OCI-LY7 (cell line): ENCODE results near the gene SHLD1. TPM values are rescaled to one million over a fixed set of nuclear protein-coding genes. Genes with fewer than 3 reads are reported as not detected.

Source experiments
- BruUV-seq: library from RNA; stranded (reverse); fragments of 400-500 nt; replicated peaks from 2 replicates; lab custom pipeline; 2021; lab: Mats Ljungman, UMichigan
- CTCF ChIA-PET: fragments of 300-600 bp; sonication (Branson Sonifier 250); formaldehyde crosslinking; loops from one replicate; lab custom pipeline; 2022; ENCODE audit warnings: antibody characterized with exemption; ENCODE audit not compliant: unreplicated experiment; lab: Charles Lee
- POLR2A ChIA-PET: fragments of 300-600 bp; sonication (Branson Sonifier 250); formaldehyde crosslinking; loops from one replicate; lab custom pipeline; 2022; ENCODE audit warnings: antibody characterized with exemption; lab: Charles Lee
- DNase-seq: peaks from one replicate; pipeline ENCODE4 v3.0.0-alpha.2; 2015; ENCODE audit warnings: low spot score
- H2AFZ ChIP-seq: fragments of 200-600 bp; sonication (generic), shearing (Covaris generic); 2 replicates; pipeline ENCODE4 v1.6.1; 2014; ENCODE audit warnings: mild to moderate bottlenecking, antibody characterized with exemption, low read length, moderate library complexity
- H3K27ac ChIP-seq: fragments of 200-600 bp; sonication (generic); 2 replicates; pipeline ENCODE4 v1.5.1; 2014; ENCODE audit warnings: mixed run types, low read depth, mild to moderate bottlenecking, moderate library complexity, low read length, inconsistent platforms; ENCODE audit not compliant: poor library complexity, severe bottlenecking
- H3K36me3 ChIP-seq: fragments of 200-600 bp; sonication (generic); 2 replicates; pipeline ENCODE4 v1.6.1; 2014; ENCODE audit warnings: mild to moderate bottlenecking, antibody characterized with exemption, low read length, moderate library complexity, mixed read lengths; ENCODE audit not compliant: insufficient read depth
- H3K4me1 ChIP-seq: fragments of 200-600 bp; sonication (generic); 2 replicates; pipeline ENCODE4 v1.5.1; 2014; ENCODE audit warnings: mild to moderate bottlenecking, low read length; ENCODE audit not compliant: insufficient read depth, poor library complexity, severe bottlenecking
- H3K4me2 ChIP-seq: fragments of 200-600 bp; sonication (generic); 2 replicates; pipeline ENCODE4 v1.6.1; 2014; ENCODE audit warnings: mild to moderate bottlenecking, low read length
- H3K4me3 ChIP-seq: fragments of 200-600 bp; sonication (generic); 2 replicates; pipeline ENCODE4 v1.5.1; 2014; ENCODE audit warnings: mild to moderate bottlenecking, low read depth, low read length; ENCODE audit not compliant: poor library complexity, severe bottlenecking
- H3K79me2 ChIP-seq: fragments of 200-600 bp; sonication (generic); 2 replicates; pipeline ENCODE4 v1.6.1; 2016; ENCODE audit warnings: low read depth, mild to moderate bottlenecking, low read length, moderate library complexity, mixed read lengths; ENCODE audit not compliant: insufficient read depth
- H3K9me2 ChIP-seq: fragments of 200-600 bp; sonication (generic); 2 replicates; pipeline ENCODE4 v1.6.1; 2016; ENCODE audit warnings: mild to moderate bottlenecking, low read length, mixed read lengths; ENCODE audit not compliant: insufficient read depth
- H3K9me3 ChIP-seq: fragments of 200-600 bp; sonication (generic); 2 replicates; pipeline ENCODE4 v1.6.1; 2014; ENCODE audit warnings: mild to moderate bottlenecking, mixed run types, low read length, mixed read lengths
- H4K20me1 ChIP-seq: fragments of 200-600 bp; sonication (generic); 2 replicates; pipeline ENCODE4 v1.6.1; 2014; ENCODE audit warnings: mild to moderate bottlenecking, antibody characterized with exemption, low read length, moderate library complexity, mixed read lengths; ENCODE audit not compliant: insufficient read depth
- EZH2phosphoT487 ChIP-seq: fragments of 200-600 bp; sonication (generic); IDR thresholded peaks from 2 replicates; pipeline ENCODE4 v1.6.1; 2018; ENCODE audit warnings: low read depth, borderline replicate concordance, mild to moderate bottlenecking, mixed run types, antibody characterized with exemption, low read length, moderate library complexity, mixed read lengths
- intact Hi-C: fragments of 100-400 bp; cut with micrococcal nuclease; formaldehyde crosslinking; loops from one replicate; pipeline ENCODE4 v1.10.0; 2022; ENCODE audit not compliant: unreplicated experiment
- total RNA-seq, 2 experiments: library from RNA; depleted of rRNA in 1 of 2; stranded (reverse); fragments of >200 nt in 1 of 2; shearing (Covaris generic) in 1 of 2; gene quantifications; 2 replicates each; pipeline ENCODE4 v1.2.3, GENCODE V29; 2014 to 2022
- TF ChIP-seq, protein P1 (sequence below): fragments of 200-600 bp; sonication (generic); conservative IDR thresholded peaks from 2 replicates; pipeline ENCODE4 v1.5.1; 2014; ENCODE audit warnings: mild to moderate bottlenecking, antibody characterized with exemption, low read length, moderate library complexity, mixed read lengths

Gene SHLD1
- total RNA-seq, 2 experiments from 2014 or later = 19.4 to 31.2 TPM

DNA sequence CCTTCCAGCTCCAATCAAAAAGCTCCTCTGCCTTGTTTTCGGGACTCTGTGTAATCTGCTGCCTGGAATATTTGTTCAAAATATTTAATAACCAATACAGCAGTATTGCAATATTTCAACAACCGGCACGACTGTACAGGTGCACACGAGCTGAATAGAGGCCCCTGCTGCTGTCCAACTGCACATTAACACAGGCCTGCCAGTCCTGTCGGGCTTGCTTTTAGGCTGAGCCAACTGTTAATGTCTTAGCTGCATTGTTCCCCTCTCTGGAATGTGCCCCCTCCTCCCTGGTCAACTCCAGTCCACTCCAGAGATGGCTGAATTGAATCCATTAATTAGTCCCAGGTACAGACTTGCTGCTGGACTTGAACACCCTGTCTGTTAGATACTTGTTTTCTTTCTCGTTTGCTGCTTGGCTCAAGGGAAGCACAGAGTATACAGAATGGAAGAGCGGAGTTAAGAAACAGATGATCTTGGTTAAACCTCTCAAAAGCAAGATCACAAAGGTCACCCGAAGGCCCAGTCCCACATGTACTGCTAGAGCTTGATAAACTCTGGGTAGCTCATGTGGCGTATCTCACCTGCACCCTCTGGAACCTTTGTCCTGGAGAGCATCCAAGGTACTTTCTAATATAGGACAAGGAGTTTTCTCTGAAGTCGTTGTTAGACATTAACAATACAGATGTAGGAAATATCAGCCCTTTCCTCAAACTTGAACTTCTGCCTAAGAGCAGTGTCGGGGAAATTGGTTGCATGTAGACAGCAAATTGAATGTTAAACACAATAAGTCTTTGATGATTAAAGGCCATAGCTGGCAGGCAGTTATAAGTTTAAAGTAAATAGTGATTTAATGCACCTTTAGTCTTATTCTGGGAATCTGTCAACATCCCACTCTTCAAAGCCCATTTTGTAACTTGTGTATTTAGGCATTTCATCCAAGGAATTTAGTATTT lies 31.9 kb downstream of the SHLD1 start:
- no peak for DNase-seq
- Histone ChIP-seq H3K27ac (no peak overlapping the region), H4K20me1 (no peaks in the 10 kb centered on the region), H3K4me1 (peaks cover 11% of the 10 kb centered on the region), H3K4me2 (no peak overlapping the region), H3K9me3 (no peaks in the 10 kb centered on the region), H3K4me3 (no peak overlapping the region), H2AFZ (no peak overlapping the region), H3K36me3 (peaks cover 80% of the 10 kb centered on the region), H3K9me2 (no peaks in the 10 kb centered on the region), H3K79me2 (0 out of 2 replicates have a peak, but pooled peaks cover 4% of the 10 kb centered on the region)
- intact Hi-C loops = no loop called here
- ChIA-PET CTCF (interaction anchor here (0.6 kb wide), 1 partner anchor 42 kb away, joined by 3 read pairs; no protein-coding TSS in a partner anchor), POLR2A (interaction anchor here (0.6 to 1.9 kb wide), 5 partner anchors 12 to 232 kb away, joined by 3 to 5 read pairs (median 3); no protein-coding TSS in a partner anchor)
- TF ChIP-seq, protein P1, sequence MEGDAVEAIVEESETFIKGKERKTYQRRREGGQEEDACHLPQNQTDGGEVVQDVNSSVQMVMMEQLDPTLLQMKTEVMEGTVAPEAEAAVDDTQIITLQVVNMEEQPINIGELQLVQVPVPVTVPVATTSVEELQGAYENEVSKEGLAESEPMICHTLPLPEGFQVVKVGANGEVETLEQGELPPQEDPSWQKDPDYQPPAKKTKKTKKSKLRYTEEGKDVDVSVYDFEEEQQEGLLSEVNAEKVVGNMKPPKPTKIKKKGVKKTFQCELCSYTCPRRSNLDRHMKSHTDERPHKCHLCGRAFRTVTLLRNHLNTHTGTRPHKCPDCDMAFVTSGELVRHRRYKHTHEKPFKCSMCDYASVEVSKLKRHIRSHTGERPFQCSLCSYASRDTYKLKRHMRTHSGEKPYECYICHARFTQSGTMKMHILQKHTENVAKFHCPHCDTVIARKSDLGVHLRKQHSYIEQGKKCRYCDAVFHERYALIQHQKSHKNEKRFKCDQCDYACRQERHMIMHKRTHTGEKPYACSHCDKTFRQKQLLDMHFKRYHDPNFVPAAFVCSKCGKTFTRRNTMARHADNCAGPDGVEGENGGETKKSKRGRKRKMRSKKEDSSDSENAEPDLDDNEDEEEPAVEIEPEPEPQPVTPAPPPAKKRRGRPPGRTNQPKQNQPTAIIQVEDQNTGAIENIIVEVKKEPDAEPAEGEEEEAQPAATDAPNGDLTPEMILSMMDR = no peak
- TF ChIP-seq EZH2phosphoT487 = no peak
- BruUV-seq = no TSS peak

GRCh38 chr20:5784735-5785134 lies 34.5 kb downstream of the SHLD1 start:
- Histone ChIP-seq H3K4me2 (no peak overlapping the region), H3K27ac (no peak overlapping the region), H3K4me3 (no peak overlapping the region), H3K9me2 (no peaks in the 10 kb centered on the region), H3K4me1 (peaks cover 35% of the 10 kb centered on the region), H3K36me3 (peaks cover 72% of the 10 kb centered on the region), H4K20me1 (no peaks in the 10 kb centered on the region), H3K9me3 (no peaks in the 10 kb centered on the region), H3K79me2 (peaks cover 16% of the 10 kb centered on the region; the same call in 1 of the 2 replicates), H2AFZ (no peak overlapping the region)
- ChIA-PET POLR2A (interaction anchor here (0.7 to 0.9 kb wide), 4 partner anchors 9 to 217 kb away, joined by 3 to 5 read pairs (median 3); no protein-coding TSS in a partner anchor), CTCF (interaction anchor here (0.6 to 0.9 kb wide), 2 partner anchors 10 to 179 kb away, joined by 3 read pairs; no protein-coding TSS in a partner anchor)
- TF ChIP-seq, protein P1 = no peak
- no peak for TF ChIP-seq EZH2phosphoT487
- BruUV-seq = no TSS peak
- intact Hi-C loops = loop anchor here (5.0 kb wide), 2 partner anchors 177 to 293 kb away; no protein-coding TSS in a partner anchor
- no peak for DNase-seq
